Measurements from ENCODE around the gene SATB2. TPM values are rescaled to one million over a fixed set of nuclear protein-coding genes. Genes with fewer than 3 reads are reported as not detected.

Gene SATB2
- polyA plus RNA-seq, 1 of the 3 experiments (the other 2 are of a cell fraction), result 0.13 TPM

DNA sequence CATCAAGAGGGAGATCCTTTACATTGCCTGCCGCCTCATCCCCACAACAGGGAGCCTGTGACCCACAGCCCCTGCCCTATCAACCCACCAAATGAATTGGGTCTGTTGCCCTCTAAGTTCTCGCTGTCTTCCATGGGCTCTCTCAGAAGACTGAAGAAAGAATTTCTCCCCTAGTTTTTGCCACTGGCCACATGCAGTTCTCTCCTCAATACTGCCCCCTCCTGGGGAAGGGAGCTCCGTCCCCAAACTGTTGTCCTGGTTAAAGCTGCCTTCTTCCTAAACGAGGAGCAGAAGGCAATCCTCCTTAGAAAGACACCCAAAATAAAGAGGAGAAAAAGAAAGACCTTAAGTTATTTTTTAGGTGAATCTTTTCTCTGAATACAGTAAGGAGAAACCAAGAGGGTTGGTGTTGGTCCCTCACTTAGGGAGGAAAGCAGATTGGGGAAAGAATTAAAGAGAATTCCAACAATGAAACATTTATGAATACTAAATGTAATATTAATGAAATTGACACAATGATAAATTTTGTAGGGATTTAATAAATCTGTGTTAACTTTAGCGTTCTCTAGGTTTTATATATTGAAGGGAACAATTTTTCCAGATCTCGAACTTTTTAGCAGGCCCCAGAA, 31.1 kb upstream of the SATB2 start:
- no peak overlapping the region for H2AFZ ChIP-seq (ENCODE audit: low read depth)
- no peaks in the 10 kb centered on the region for H4K20me1 ChIP-seq (ENCODE audit: insufficient read depth)
- peaks cover 5% of the 10 kb centered on the region; the same call in 1 of the 2 replicates for H3K27me3 ChIP-seq (ENCODE audit: insufficient read depth)
- no peaks in the 10 kb centered on the region for H3K9me3 ChIP-seq
- POLR2A ChIA-PET, result no interaction called here
- H3F3A ChIP-seq (replicated peaks; ENCODE audit: insufficient read depth), result no peaks in the 10 kb centered on the region
- H3K4me3 ChIP-seq (ENCODE audit: low read depth in 2 of 2, low read length in 1 of 2), result no peak overlapping the region
- no peaks in the 10 kb centered on the region for H3K36me3 ChIP-seq (replicated peaks in 1 of 2; ENCODE audit: control insufficient read depth in 1 of 2, insufficient read depth in 2 of 2, low read length in 1 of 2)
- H3K4me2 ChIP-seq, result no peak overlapping the region
- CTCF ChIA-PET, result interaction anchor here (0.5 to 7.9 kb wide), 31 partner anchors 9 to 1207 kb away, joined by 3 to 82 read pairs (median 4); no protein-coding TSS in a partner anchor
- 1% methylated on average over 6 of the region's 6 CpGs for WGBS (ENCODE audit: low lambda C conversion rate)
- no peaks in the 10 kb centered on the region for H3K4me1 ChIP-seq (ENCODE audit: control insufficient read depth in 1 of 2, insufficient read depth in 2 of 2, low read depth in 1 of 2, low read length in 1 of 2)
- no peak overlapping the region for H3K9ac ChIP-seq
- peak; percentile 52 for TF ChIP-seq RAD21 (IDR thresholded peaks at IDR 0.05; ENCODE audit: low read length)
- TF ChIP-seq SMC3 (IDR thresholded peaks at IDR 0.05; ENCODE audit: low read depth, low read length), result peak; percentile 56
- TF ChIP-seq, protein P1, sequence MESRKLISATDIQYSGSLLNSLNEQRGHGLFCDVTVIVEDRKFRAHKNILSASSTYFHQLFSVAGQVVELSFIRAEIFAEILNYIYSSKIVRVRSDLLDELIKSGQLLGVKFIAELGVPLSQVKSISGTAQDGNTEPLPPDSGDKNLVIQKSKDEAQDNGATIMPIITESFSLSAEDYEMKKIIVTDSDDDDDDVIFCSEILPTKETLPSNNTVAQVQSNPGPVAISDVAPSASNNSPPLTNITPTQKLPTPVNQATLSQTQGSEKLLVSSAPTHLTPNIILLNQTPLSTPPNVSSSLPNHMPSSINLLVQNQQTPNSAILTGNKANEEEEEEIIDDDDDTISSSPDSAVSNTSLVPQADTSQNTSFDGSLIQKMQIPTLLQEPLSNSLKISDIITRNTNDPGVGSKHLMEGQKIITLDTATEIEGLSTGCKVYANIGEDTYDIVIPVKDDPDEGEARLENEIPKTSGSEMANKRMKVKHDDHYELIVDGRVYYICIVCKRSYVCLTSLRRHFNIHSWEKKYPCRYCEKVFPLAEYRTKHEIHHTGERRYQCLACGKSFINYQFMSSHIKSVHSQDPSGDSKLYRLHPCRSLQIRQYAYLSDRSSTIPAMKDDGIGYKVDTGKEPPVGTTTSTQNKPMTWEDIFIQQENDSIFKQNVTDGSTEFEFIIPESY (IDR thresholded peaks at IDR 0.05; ENCODE audit: borderline replicate concordance, low read depth), result no peak
- TF ChIP-seq, protein P2, sequence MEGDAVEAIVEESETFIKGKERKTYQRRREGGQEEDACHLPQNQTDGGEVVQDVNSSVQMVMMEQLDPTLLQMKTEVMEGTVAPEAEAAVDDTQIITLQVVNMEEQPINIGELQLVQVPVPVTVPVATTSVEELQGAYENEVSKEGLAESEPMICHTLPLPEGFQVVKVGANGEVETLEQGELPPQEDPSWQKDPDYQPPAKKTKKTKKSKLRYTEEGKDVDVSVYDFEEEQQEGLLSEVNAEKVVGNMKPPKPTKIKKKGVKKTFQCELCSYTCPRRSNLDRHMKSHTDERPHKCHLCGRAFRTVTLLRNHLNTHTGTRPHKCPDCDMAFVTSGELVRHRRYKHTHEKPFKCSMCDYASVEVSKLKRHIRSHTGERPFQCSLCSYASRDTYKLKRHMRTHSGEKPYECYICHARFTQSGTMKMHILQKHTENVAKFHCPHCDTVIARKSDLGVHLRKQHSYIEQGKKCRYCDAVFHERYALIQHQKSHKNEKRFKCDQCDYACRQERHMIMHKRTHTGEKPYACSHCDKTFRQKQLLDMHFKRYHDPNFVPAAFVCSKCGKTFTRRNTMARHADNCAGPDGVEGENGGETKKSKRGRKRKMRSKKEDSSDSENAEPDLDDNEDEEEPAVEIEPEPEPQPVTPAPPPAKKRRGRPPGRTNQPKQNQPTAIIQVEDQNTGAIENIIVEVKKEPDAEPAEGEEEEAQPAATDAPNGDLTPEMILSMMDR (IDR thresholded peaks at IDR 0.05), result peak; percentile 76
- TF ChIP-seq, protein P3, sequence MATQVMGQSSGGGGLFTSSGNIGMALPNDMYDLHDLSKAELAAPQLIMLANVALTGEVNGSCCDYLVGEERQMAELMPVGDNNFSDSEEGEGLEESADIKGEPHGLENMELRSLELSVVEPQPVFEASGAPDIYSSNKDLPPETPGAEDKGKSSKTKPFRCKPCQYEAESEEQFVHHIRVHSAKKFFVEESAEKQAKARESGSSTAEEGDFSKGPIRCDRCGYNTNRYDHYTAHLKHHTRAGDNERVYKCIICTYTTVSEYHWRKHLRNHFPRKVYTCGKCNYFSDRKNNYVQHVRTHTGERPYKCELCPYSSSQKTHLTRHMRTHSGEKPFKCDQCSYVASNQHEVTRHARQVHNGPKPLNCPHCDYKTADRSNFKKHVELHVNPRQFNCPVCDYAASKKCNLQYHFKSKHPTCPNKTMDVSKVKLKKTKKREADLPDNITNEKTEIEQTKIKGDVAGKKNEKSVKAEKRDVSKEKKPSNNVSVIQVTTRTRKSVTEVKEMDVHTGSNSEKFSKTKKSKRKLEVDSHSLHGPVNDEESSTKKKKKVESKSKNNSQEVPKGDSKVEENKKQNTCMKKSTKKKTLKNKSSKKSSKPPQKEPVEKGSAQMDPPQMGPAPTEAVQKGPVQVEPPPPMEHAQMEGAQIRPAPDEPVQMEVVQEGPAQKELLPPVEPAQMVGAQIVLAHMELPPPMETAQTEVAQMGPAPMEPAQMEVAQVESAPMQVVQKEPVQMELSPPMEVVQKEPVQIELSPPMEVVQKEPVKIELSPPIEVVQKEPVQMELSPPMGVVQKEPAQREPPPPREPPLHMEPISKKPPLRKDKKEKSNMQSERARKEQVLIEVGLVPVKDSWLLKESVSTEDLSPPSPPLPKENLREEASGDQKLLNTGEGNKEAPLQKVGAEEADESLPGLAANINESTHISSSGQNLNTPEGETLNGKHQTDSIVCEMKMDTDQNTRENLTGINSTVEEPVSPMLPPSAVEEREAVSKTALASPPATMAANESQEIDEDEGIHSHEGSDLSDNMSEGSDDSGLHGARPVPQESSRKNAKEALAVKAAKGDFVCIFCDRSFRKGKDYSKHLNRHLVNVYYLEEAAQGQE (IDR thresholded peaks at IDR 0.05; ENCODE audit: low read depth, low read length), result no peak
- DNase-seq, result peak; percentile 59
- no peak overlapping the region for H3K27ac ChIP-seq (ENCODE audit: low read depth in 2 of 2, low read length in 1 of 2)
- H3K9me2 ChIP-seq, result no peaks in the 10 kb centered on the region
- no peaks in the 10 kb centered on the region for H3K79me2 ChIP-seq (ENCODE audit: insufficient read depth)

DNA sequence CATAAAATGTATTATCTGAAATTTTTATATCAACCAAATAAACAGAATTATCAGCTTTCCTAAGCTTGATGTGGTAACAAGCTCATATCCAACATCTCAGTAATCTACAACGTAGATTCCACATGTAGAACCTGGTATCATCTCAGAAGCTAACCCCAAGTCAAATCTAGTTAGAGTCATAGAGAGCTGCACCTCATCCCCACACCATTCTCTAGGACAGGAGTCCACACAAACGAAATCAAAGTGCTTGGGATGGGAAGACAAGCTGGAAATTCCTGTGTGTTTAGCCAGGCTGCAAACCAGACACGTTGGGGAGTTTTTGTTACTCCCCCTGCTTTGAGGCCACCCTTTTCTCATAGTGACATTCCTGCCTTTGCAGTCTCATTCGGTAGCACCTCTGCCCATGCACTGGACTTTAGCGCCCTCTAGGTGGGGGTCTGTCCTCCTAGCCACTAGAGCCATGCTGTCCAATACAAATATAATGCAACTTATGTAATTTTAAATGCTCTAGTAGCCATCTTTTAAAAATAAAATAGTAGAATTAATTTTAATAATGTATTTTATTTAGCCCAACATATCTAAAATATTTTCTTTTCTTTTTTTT, 28.1 kb upstream of the SATB2 start:
- TF ChIP-seq, protein P2 (IDR thresholded peaks at IDR 0.05), result peak; percentile 63
- peak; percentile 67 for TF ChIP-seq RAD21 (IDR thresholded peaks at IDR 0.05; ENCODE audit: low read length)
- no peak for TF ChIP-seq MEF2A (IDR thresholded peaks at IDR 0.05; ENCODE audit: borderline replicate concordance, low read depth)
- peak; percentile 35 for TF ChIP-seq SMC3 (IDR thresholded peaks at IDR 0.05; ENCODE audit: low read depth, low read length)
- Histone ChIP-seq H3F3A (replicated peaks; ENCODE audit: insufficient read depth) (no peaks in the 10 kb centered on the region), H3K9me2 (no peaks in the 10 kb centered on the region), H3K4me2 (no peak overlapping the region), H3K4me1 (ENCODE audit: control insufficient read depth in 1 of 2, insufficient read depth in 2 of 2, low read depth in 1 of 2, low read length in 1 of 2) (no peaks in the 10 kb centered on the region), H3K36me3 (replicated peaks in 1 of 2; ENCODE audit: control insufficient read depth in 1 of 2, insufficient read depth in 2 of 2, low read length in 1 of 2) (no peaks in the 10 kb centered on the region), H3K9me3 (no peaks in the 10 kb centered on the region), H3K79me2 (ENCODE audit: insufficient read depth) (no peaks in the 10 kb centered on the region), H3K4me3 (ENCODE audit: low read depth in 2 of 2, low read length in 1 of 2) (no peak overlapping the region), H3K27me3 (ENCODE audit: insufficient read depth) (peaks cover 19% of the 10 kb centered on the region; the same call in 1 of the 2 replicates), H3K9ac (no peak overlapping the region), H4K20me1 (ENCODE audit: insufficient read depth) (no peaks in the 10 kb centered on the region), H3K27ac (ENCODE audit: low read depth in 2 of 2, low read length in 1 of 2) (no peak overlapping the region), H2AFZ (ENCODE audit: low read depth) (no peak overlapping the region)
- CTCF ChIA-PET, result interaction anchor here (0.8 to 7.9 kb wide), 7 partner anchors 14 to 1173 kb away, joined by 3 to 82 read pairs (median 5); no protein-coding TSS in a partner anchor
- POLR2A ChIA-PET, result no interaction called here
- 3% methylated on average over 5 of the region's 5 CpGs for WGBS (ENCODE audit: low lambda C conversion rate)
- DNase-seq, result no peak
